PC-3 (cell line): ENCODE measurements around the gene ASXL1.

Experiments
- EZH2 ChIP-seq: fragments of 300-600 bp; sonication (generic); IDR thresholded peaks from one replicate; pipeline ENCODE4 v1.6.1; 2017; ENCODE audit warnings: antibody characterized with exemption, mild to moderate bottlenecking, low read length; ENCODE audit not compliant: unreplicated experiment
- TF ChIP-seq, protein P1 (sequence below): fragments of 300-600 bp; sonication (generic); conservative IDR thresholded peaks from 2 replicates; pipeline ENCODE4 v1.5.1; 2017; ENCODE audit warnings: antibody characterized with exemption, low read depth, mild to moderate bottlenecking, low read length

DNA sequence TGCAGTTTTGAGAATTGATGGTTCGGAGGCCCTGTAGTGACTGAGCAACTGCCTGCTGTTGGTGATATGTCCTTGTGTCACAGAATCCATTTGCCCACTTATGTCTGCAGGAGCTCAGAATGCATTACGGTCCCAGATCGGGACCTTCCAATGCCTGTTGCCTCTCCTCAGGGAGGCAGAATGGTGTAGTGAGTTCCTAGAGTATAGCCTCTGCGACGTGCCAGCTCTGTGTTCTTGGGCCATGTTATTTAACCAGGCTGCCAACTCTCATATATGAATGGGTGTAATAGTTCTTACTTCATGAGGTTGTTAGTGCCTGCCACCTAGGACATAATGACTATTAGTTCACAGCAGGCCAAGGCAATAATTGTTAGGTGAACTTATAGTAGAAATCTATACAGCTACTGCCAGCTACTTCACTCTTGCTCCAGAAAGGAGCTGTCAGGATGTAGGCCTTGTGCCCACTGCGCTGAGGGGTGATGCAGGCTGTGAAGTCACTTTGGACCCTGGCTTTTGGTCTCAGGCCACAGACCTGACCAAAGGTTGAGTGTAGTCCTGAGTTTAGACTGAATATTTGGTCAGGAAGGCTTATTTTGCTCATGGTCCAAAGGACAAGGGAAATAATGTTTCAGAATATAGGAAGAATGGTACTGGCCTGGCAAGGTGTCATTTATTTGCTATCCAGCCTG, 82.1 kb downstream of the ASXL1 start:
- TF ChIP-seq, protein P1, sequence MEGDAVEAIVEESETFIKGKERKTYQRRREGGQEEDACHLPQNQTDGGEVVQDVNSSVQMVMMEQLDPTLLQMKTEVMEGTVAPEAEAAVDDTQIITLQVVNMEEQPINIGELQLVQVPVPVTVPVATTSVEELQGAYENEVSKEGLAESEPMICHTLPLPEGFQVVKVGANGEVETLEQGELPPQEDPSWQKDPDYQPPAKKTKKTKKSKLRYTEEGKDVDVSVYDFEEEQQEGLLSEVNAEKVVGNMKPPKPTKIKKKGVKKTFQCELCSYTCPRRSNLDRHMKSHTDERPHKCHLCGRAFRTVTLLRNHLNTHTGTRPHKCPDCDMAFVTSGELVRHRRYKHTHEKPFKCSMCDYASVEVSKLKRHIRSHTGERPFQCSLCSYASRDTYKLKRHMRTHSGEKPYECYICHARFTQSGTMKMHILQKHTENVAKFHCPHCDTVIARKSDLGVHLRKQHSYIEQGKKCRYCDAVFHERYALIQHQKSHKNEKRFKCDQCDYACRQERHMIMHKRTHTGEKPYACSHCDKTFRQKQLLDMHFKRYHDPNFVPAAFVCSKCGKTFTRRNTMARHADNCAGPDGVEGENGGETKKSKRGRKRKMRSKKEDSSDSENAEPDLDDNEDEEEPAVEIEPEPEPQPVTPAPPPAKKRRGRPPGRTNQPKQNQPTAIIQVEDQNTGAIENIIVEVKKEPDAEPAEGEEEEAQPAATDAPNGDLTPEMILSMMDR: no peak
- no peak for TF ChIP-seq EZH2
